Heart left ventricle (tissue), 13 donors: ENCODE data around the gene ZNF804B.

Experiments
- POLR2A ChIP-seq, 2 donors: fragments of 450-650 bp; IDR thresholded peaks; one replicate each; pipeline ENCODE4 v1.6.1; 2017; ENCODE audit warnings: antibody characterized with exemption in 2 of 2, mild to moderate bottlenecking in 2 of 2, moderate library complexity in 2 of 2
- TF ChIP-seq, protein P1 (sequence below), 12 donors: fragments of 200-600 bp; sonication (generic) in 4 of 12; IDR thresholded peaks; one replicate each; pipeline versions ENCODE4 v1.5.0 to v1.8.0; 2018 to 2022; ENCODE audit warnings: antibody characterized with exemption in 12 of 12, mild to moderate bottlenecking in 5 of 12
- donor health status: ischemic (EF 13 %, LVEDD 7.1; RV severe dilation, severe dysfunction).
- donor health status: DM: no; HTN: yes; CAD: no.
- donor health status: DM: no; HTN: no; CAD: no.
- donor health status: ischemic (EF 25% LVEDD 6.9; RV normal size, moderate dysfunction).
- donor health status: ischemic (EF 25% LVEDD 5.7; RV mildly dilated, moderate dysfunction).
- donor health status: ischemic (EF 35%, LVEDD 5.7; RV mildly dilated, moderate dysfunction).
- donor health status: nonischemic (EF 11% LVEDD 7.7; RV severe dilation, severe dysfunction).
- donor health status: DM: yes; HTN: yes; CAD: no.
- donor health status: PGD.
- donor health status: ischemic (EF 29% LVEDD 5.4; RV normal size, mild dysfunction).
- donor health status: nonischemic (EF 23%, LVEDD 6.1; RV moderate dilation, normal function).

- TF ChIP-seq POLR2A (IDR thresholded peaks at IDR 0.05): no peak
- TF ChIP-seq, protein P1, sequence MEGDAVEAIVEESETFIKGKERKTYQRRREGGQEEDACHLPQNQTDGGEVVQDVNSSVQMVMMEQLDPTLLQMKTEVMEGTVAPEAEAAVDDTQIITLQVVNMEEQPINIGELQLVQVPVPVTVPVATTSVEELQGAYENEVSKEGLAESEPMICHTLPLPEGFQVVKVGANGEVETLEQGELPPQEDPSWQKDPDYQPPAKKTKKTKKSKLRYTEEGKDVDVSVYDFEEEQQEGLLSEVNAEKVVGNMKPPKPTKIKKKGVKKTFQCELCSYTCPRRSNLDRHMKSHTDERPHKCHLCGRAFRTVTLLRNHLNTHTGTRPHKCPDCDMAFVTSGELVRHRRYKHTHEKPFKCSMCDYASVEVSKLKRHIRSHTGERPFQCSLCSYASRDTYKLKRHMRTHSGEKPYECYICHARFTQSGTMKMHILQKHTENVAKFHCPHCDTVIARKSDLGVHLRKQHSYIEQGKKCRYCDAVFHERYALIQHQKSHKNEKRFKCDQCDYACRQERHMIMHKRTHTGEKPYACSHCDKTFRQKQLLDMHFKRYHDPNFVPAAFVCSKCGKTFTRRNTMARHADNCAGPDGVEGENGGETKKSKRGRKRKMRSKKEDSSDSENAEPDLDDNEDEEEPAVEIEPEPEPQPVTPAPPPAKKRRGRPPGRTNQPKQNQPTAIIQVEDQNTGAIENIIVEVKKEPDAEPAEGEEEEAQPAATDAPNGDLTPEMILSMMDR (IDR thresholded peaks at IDR 0.05): no peak
Measured at GRCh38 chr7:88912852-88913251, 153.4 kb downstream of the ZNF804B start.
